GM18499 (cell line): ENCODE measurements around the gene TLCD3B.
"Not testable (repeated sequence)": the region's sequence is repeated elsewhere in the genome, so short reads cannot be mapped to it uniquely, and the experiment has no call there.

Source experiments
- ATAC-seq: cut with Tn5 transposase; IDR thresholded peaks from one replicate; pipeline ENCODE4 v1.9.1; 2021; ENCODE audit warnings: moderate number of reproducible peaks; ENCODE audit not compliant: insufficient read depth, unreplicated experiment

The TLCD3B gene

GRCh38 chr16:30027588-30028437 is 3.3 kb downstream of the TLCD3B start:
- ATAC-seq = no peak

GRCh38 chr16:30026449-30026848 is 4.6 kb downstream of the TLCD3B start:
- no peak for ATAC-seq

- ATAC-seq = no peak
These were observed 5.5 kb downstream of the TLCD3B start for GRCh38 chr16:30025574-30025973.

- no peak for ATAC-seq
These were observed 5.9 kb downstream of the TLCD3B start for GRCh38 chr16:30025156-30025555.

GRCh38 chr16:30024451-30024850 is 6.6 kb downstream of the TLCD3B start:
- no peak for ATAC-seq

- ATAC-seq = no peak
These were observed 7.5 kb downstream of the TLCD3B start for GRCh38 chr16:30023586-30023985.

GRCh38 chr16:30022887-30023286 is 8.2 kb downstream of the TLCD3B start, which contains the start of gene C16orf92:
Gene C16orf92, plus strand, starts transcription at chr16:30023198. Its CDS starts 143 bp downstream, at chr16:30023341.
- no peak for ATAC-seq

- no peak for ATAC-seq
These were observed 12.3 kb downstream of the TLCD3B start for GRCh38 chr16:30018731-30019158.

GRCh38 chr16:30017937-30018336 is 13.1 kb downstream of the TLCD3B start:
- ATAC-seq = not testable (repeated sequence)

- ATAC-seq = no peak
These were observed 13.8 kb downstream of the TLCD3B start for GRCh38 chr16:30017277-30017656.

- no peak for ATAC-seq
These were observed 14.4 kb downstream of the TLCD3B start for GRCh38 chr16:30016555-30017276.

GRCh38 chr16:30015450-30015849 is 15.6 kb downstream of the TLCD3B start:
- ATAC-seq = not testable (repeated sequence)

- not testable (repeated sequence) for ATAC-seq
These were observed 18.5 kb downstream of the TLCD3B start for GRCh38 chr16:30012598-30012997.

GRCh38 chr16:30011714-30012504 is 19.2 kb downstream of the TLCD3B start:
- no peak for ATAC-seq

- no peak for ATAC-seq
These were observed 20.0 kb downstream of the TLCD3B start, which contains the start of gene DOC2A for GRCh38 chr16:30010844-30011713. Gene DOC2A, minus strand, starts transcription at chr16:30011027. Its CDS starts 805 bp downstream, at chr16:30010222.

- ATAC-seq = no peak
These were observed 20.9 kb downstream of the TLCD3B start for GRCh38 chr16:30009990-30010843.

GRCh38 chr16:30009085-30009862 is 21.8 kb downstream of the TLCD3B start:
- no peak for ATAC-seq

GRCh38 chr16:30007378-30007895 is 23.6 kb downstream of the TLCD3B start:
- no peak for ATAC-seq
